Lung microvascular endothelial cell (primary cell): ENCODE results near the gene TGIF1. TPM values are rescaled to one million over a fixed set of nuclear protein-coding genes. Genes with fewer than 3 reads are reported as not detected.

Experiments used
- DNase-seq, 2 donors: peaks; one replicate each; pipeline versions ENCODE4 v3.0.0 to v3.0.0-alpha.2; 2010; ENCODE audit warnings: low read depth in 2 of 2
- total RNA-seq: library from RNA; depleted of rRNA; stranded (reverse); fragments of >200 nt; gene quantifications from 2 replicates; pipeline ENCODE4 v1.2.1, GENCODE V29; 2014

Gene TGIF1
- total RNA-seq, 1 donor from 2014 or later = 109 TPM

- DNase-seq = no peak
Measured at GRCh38 chr18:3429121-3429520, 20.9 kb upstream of the TGIF1 start.

GRCh38 chr18:3434685-3435084 is 15.3 kb upstream of the TGIF1 start:
- no peak for DNase-seq

- DNase-seq = no peak
Measured at GRCh38 chr18:3440341-3440740, 9.6 kb upstream of the TGIF1 start.

DNA sequence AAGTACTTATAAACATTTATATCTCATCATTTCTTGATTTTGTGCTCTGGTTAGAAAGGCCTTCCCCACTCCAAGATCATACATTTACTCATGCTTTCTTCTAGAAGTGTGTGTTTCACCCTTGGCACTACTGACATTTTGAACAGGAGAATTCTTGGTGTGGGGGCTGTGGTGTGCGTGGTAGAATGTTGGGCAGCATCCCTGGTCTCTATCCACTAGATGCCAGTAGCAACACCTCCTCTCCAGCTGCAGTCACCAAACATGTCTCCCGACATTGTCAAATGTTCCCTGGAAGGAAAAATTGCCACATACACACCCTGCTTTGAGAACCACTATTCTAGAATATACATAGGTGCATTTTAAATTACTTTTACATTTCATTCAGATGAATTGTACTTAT is 8.7 kb upstream of the TGIF1 start:
- peak; percentile 51 to 67 for DNase-seq

DNA sequence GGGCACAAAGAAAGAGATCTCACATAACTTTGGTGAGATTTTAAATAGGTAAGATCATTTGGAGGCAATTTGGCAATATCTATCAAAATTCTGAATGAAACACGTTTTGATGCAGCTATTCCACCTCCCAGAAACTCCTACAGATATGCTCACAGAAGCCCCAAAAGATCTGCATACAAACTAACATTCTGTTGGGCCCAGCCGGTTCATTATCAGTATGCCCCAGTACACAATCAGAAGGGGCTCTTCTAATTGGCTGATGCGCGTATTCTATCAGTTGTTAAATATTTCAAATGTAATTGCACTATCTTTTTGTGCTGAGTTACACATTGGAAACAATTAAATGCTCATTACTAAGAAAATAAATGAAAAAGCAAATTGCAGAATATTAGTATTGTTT is 7.1 kb upstream of the TGIF1 start:
- DNase-seq = no peak

GRCh38 chr18:3444296-3444695 is 5.7 kb upstream of the TGIF1 start:
- no peak for DNase-seq

- DNase-seq = no peak
Measured at GRCh38 chr18:3444954-3445353, 5.0 kb upstream of the TGIF1 start.

- DNase-seq = peak; percentile 61 to 66
Measured at GRCh38 chr18:3447068-3447894, 2.7 kb upstream of the TGIF1 start.

DNA sequence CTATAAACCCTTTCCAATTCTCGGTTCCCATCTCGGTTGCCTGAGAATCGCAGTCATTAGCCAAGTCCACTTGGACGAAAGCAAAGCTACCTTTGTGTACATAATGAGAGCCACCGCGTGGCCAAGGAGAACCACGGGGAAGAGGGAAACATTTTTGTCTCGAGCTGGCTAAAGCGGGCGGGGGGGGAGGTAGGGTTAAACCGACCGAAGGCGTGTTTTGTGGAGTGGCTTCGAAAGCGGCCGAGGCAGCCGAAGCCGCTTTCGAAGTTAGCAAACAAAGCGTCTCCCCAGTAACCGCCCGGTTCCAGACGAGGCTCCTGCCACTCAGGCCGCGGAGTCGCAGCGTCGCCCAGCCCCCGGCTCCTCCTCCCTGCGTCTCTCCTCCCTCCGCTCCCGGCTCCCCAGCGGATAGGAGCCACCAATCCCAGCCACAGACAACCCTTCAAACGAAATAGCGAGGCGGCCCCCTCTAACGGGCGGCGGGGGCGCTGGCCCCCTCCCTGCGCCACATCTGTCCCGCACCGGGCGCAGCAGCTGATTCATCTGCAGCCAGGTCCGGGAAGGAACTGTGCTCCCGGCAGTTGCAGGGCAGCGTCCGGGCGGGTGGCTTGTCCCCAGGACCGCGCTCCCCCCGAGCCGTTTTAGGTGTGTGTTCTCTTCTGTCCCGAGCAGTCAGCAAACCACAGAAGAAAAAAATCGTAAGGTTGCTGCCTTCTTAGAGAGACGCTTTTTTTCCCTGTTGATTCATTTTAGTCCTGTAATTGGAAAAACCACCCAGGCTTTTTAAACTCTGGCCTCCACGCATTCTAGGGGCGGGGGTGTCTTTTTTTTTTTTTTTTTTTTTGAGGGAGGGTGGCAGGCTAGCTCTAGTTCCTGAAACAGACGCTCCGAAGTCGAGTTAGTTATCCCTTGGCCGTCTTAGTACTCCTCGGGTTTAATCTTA is 1.8 kb upstream of the TGIF1 start:
- peak; percentile 95 to 98 for DNase-seq

DNA sequence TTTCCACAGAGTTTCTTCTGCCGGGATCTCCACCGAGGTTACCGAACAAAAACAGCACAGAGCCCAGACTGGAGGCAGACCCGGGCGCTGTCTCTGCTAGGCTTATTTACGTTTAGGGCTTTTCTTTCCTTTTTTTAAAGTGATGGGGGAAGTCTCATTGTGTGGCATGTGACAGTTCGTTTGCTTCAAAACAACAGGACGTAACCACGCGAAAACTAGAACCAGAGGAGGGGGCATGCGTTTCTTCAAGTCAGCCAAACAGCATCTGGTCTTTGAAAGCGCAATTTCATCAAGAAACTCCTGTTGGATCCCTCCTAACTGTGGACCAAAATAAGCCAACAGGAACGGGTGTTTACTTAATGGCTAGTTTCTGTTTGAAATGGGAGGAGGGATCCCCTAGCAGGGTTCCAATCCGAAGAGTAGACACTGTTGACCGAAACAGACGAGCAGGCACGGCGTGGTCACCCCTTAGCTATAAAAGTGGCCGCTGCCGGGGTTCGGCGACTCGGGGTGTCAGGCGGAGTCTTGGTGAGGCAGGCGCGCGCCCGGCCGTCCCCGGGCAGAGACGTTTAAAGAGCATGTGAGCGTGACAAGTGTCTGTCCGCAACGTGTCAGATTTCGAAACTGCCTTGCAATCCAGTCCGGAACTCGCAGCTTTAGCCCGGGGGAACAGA is 997 bp upstream of the TGIF1 start:
- peak; percentile 78 to 87 for DNase-seq

DNA sequence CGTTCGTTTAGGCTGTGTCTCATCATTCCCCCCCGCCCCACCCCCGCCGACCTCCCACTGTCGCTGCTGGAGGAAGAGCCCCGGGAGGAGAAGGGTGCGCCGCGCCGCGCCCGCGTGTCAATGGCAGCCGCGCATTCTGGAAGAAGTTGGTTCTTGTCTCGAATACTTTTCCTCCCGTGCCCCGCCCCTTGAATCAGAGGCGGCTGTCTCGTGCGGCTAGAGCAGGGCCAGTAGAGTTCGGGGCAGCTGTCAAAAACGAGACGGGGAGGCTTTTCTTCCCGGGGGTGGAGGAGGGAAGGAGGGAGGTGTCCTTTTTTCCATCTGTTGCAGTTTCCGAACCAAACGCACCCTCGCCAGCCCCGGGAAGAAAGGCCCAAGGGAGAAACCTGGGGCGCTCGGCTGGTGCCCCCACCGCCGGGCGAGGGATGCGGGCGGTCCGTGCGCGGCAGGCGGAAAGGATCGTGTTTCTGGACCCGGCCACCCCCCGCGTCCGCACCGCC is 410 bp upstream of the TGIF1 start:
- DNase-seq = peak in 1 of 2 donors; percentile 81

DNA sequence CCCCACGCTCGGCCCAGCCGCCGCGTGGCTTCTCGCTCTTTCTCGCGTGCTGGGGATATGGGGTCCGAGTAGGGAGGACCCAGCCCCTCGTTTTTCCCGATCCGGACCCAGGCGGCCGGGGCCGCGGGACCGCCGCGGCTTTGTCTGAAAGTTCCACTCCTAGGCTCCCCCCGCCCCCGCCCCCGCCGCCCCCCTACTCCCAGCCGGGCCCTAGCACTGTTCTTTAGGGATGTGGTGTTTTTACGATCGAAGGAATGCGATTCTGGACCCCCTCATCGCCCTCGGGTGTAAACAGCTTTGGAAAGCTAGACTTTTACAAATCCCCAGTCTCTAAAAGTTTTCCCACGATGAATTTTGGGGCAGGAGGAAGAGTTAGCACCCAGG is 819 bp downstream of the TGIF1 start:
- DNase-seq = no peak

GRCh38 chr18:3451183-3451988 is 1.4 kb downstream of the TGIF1 start:
- peak; percentile 93 to 95 for DNase-seq

- DNase-seq = peak; percentile 43 to 78
Measured at GRCh38 chr18:3451989-3452749, 2.2 kb downstream of the TGIF1 start.

DNA sequence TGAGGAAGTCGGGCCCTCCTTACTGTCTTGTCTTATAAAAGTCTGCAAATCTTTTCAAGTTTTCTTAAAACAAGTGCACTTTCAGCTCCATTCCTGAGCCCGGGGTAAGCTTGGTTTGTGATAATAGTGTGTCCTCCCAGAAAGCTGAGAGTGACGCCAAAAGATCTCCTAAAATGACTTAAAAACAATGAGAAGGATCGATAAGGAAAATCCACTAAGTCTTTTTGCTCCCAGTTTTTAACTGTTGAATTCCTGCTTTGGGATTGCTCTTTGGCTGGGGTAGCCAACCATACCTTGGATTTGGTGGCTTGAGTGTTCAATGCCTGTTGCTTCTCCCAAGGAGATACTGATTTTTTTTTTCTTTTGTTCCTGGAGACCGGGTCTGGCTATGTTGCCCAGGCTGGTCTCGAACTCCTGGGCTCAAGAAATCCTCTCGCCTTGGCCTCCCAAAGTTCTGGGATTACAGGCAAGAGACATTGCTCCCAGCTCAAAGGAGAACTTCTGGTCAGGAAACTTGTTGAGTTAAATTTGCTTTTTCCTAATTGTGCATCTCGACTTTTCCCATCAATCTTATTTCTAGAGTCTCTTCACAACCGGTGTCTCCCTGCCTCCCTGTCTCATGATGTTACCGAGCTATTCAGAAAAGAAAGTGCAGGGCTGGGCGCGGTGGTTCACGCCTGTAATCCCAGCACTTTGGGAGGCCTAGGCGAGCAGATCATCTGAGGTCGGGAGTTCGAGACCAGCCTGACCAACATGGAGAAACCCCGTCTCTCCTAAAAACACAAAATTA is 3.0 kb downstream of the TGIF1 start:
- peak; percentile 29 to 40 for DNase-seq

DNA sequence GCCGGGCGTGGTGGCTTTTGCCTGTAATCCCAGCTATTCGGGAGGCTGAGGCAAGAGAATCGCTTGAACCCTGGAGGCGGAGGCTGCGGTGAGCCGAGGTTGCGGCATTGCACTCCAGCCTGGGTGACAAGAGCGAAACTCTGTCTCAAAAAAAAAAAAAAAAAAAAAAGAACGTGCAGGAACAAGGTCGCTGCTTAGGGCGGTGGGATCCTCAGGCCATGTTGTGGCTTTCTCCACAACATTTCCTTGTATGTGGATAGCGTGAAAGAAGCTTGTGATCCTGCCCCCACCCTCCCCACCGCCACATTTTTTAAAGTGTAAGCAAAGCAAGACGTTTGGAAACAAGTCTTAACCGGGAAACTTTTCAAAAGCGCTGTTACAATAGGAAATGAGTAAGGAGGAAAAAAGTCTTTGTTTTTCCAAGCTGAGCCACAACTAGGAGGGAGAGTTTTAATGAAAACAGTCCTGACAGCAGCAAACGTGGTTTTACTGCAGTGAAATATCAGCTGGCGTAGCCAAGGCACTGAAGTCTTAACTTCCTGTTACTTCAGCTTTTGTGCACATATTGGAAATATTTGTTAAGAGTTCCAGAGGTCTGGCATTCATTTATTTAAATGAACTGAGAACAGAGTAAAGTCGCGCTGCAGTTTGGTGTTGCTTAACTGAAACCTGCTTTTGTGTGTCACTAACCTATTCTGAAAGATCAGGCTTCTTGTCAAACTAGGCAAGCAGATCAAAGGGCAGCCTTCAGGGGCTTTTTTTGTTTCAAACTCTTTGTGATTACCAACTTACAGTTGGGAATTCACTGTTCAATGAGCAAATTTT is 3.8 kb downstream of the TGIF1 start:
- DNase-seq = peak; percentile 69 to 94

DNA sequence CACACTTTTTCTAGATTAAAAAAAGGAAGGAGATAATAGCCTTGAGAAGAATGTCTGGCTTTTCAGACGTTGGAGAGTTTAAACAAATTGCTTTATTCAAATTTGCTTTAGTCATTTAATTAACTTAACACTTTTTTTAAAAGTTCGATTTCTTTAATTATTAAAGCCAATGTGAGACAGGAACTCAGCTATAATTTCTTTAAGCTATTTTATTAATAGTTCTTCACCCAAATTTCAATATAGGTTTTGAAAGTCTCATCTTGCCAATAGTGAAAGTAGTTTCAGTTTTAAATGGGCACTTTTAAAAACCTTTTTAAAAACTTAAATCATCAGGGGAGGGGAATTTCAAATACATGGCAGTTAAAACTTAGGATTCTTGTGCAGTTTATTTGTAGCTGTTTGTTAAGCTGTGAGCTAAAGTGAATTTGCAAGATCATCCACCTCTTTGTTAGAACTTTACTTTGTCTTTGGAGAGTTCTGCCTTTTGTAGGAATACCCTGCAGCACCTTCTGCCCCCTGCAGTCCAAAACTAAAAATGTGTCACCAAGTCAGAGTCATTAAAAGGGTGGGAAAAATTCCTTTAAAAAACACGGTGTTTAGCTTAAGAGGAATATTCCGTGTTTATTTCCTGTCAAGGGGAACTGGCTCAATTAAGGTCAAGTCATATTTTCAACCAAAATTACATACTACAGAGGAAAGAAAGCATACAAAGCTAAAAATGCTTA is 4.6 kb downstream of the TGIF1 start:
- DNase-seq = peak; percentile 84 to 85
